GM12891 (cell line): Measurements from ENCODE around the gene EPHB3.

Experiments used
- POLR2A ChIP-seq: IDR thresholded peaks from 2 replicates; pipeline ENCODE4 v1.6.1; 2011; ENCODE audit warnings: low read depth, low read length, control low read depth
- POLR2AphosphoS5 ChIP-seq: IDR thresholded peaks from 2 replicates; pipeline ENCODE4 v1.6.1; 2011; ENCODE audit warnings: low read depth, low read length, control low read depth
- TAF1 ChIP-seq: IDR thresholded peaks from 2 replicates; pipeline ENCODE4 v1.6.1; 2011; ENCODE audit warnings: low read depth, low read length, control low read depth

GRCh38 chr3:184590795-184591194 is 29.2 kb downstream of the EPHB3 start:
- TF ChIP-seq POLR2AphosphoS5 (no peak), POLR2A (no peak), TAF1 (no peak)
